Activated CD4-positive, alpha-beta memory T cell treated with anti-CD3 and anti-CD28 coated beads for 36 hours (primary cell): ENCODE measurements around the gene LRP5. TPM values are rescaled to one million over a fixed set of nuclear protein-coding genes. Genes with fewer than 3 reads are reported as not detected.
"Not testable (repeated sequence)": the region's sequence is repeated elsewhere in the genome, so short reads cannot be mapped to it uniquely, and the experiment has no call there.

Experiments used
- CTCF ChIA-PET: fragments of 350-600 bp; sonication (Branson Sonifier 250); formaldehyde crosslinking; loops from one replicate; lab custom pipeline; 2021; ENCODE audit warnings: antibody characterized with exemption, inconsistent platforms; lab: Charles Lee
- POLR2A ChIA-PET: fragments of 350-600 bp; sonication (Branson Sonifier 250); formaldehyde crosslinking; loops from one replicate; lab custom pipeline; 2021; ENCODE audit warnings: antibody characterized with exemption; lab: Charles Lee
- DNase-seq: peaks from one replicate; pipeline ENCODE4 v3.0.0-alpha.2; 2020
- H3K27ac Mint-ChIP-seq: one replicate; pipeline ENCODE4 v1.8.0; 2021; ENCODE audit warnings: mixed read lengths
- H3K27me3 Mint-ChIP-seq: one replicate; pipeline ENCODE4 v1.8.0; 2021; ENCODE audit warnings: mixed read lengths
- H3K36me3 Mint-ChIP-seq: one replicate; pipeline ENCODE4 v1.8.0; 2021; ENCODE audit warnings: mixed read lengths
- H3K4me1 Mint-ChIP-seq: one replicate; pipeline ENCODE4 v1.8.0; 2021; ENCODE audit warnings: low read depth, mixed read lengths
- H3K4me3 Mint-ChIP-seq: one replicate; pipeline ENCODE4 v1.8.0; 2021; ENCODE audit warnings: mild to moderate bottlenecking, mixed read lengths
- H3K9me3 Mint-ChIP-seq: one replicate; pipeline ENCODE4 v1.8.0; 2021; ENCODE audit warnings: mixed read lengths
- intact Hi-C: fragments of 100-400 bp; cut with micrococcal nuclease; formaldehyde crosslinking; loops from one replicate; pipeline ENCODE4 v1.15.1; 2023
- total RNA-seq, 2 experiments: library from RNA; stranded (reverse); gene quantifications; one replicate each; pipeline ENCODE4 v1.2.3, GENCODE V29; 2021

Gene LRP5
- total RNA-seq, 2 experiments from 2014 or later = 6.1 to 7.6 TPM

- H3K27ac Mint-ChIP-seq, H3K27me3 Mint-ChIP-seq, DNase-seq, intact Hi-C loops, POLR2A ChIA-PET, H3K36me3 Mint-ChIP-seq, H3K4me3 Mint-ChIP-seq: not testable (repeated sequence)
- Mint-ChIP-seq H3K4me1 (peaks cover 19% of the 10 kb centered on the region), H3K9me3 (peaks cover 11% of the 10 kb centered on the region)
- CTCF ChIA-PET = interaction anchor here (1.0 to 3.5 kb wide), 2 partner anchors 12 to 13 kb away, joined by 5 to 19 read pairs; partner anchors contain the start of gene C11orf24
Measured at GRCh38 chr11:68284588-68284987, 27.8 kb upstream of the LRP5 start.

GRCh38 chr11:68287419-68287818 lies 25.0 kb upstream of the LRP5 start:
- intact Hi-C loops = no loop called here
- Mint-ChIP-seq H3K4me3 (no peak overlapping the region), H3K36me3 (peaks cover 2% of the 10 kb centered on the region), H3K27ac (no peak overlapping the region), H3K9me3 (peaks cover 13% of the 10 kb centered on the region), H3K27me3 (peaks cover 10% of the 10 kb centered on the region), H3K4me1 (peaks cover 9% of the 10 kb centered on the region)
- ChIA-PET POLR2A (no interaction called here), CTCF (interaction anchor here (1.0 to 1.3 kb wide), 2 partner anchors 11 to 78 kb away, joined by 3 to 5 read pairs; no protein-coding TSS in a partner anchor)
- DNase-seq = no peak

GRCh38 chr11:68289456-68289855 lies 22.9 kb upstream of the LRP5 start:
- POLR2A ChIA-PET = no interaction called here
- CTCF ChIA-PET = interaction anchor here (0.9 to 1.0 kb wide), 2 partner anchors 17 to 32 kb away, joined by 3 read pairs; partner anchors contain the start of gene C11orf24
- peaks cover 9% of the 10 kb centered on the region for H3K9me3 Mint-ChIP-seq
- H3K4me1 Mint-ChIP-seq = no peaks in the 10 kb centered on the region
- intact Hi-C loops = no loop called here
- H3K27ac Mint-ChIP-seq = no peak overlapping the region
- peaks cover 8% of the 10 kb centered on the region for H3K27me3 Mint-ChIP-seq
- no peak overlapping the region for H3K4me3 Mint-ChIP-seq
- no peaks in the 10 kb centered on the region for H3K36me3 Mint-ChIP-seq
- DNase-seq = no peak

- Mint-ChIP-seq H3K36me3 (no peaks in the 10 kb centered on the region), H3K9me3 (peaks cover 5% of the 10 kb centered on the region), H3K4me3 (no peak overlapping the region), H3K27me3 (peaks cover 3% of the 10 kb centered on the region), H3K4me1 (no peaks in the 10 kb centered on the region), H3K27ac (no peak overlapping the region)
- POLR2A ChIA-PET = no interaction called here
- CTCF ChIA-PET = interaction anchor here (1.4 to 2.6 kb wide), 2 partner anchors 33 to 36 kb away, joined by 3 to 10 read pairs; no protein-coding TSS in a partner anchor
- no peak for DNase-seq
- intact Hi-C loops = no loop called here
Measured at GRCh38 chr11:68293708-68294107, 18.7 kb upstream of the LRP5 start.

- intact Hi-C loops = loop anchor here (5.0 kb wide), 1 partner anchor 83 kb away; the partner anchor contains the start of gene KMT5B
- peaks cover 1% of the 10 kb centered on the region for H3K27me3 Mint-ChIP-seq
- H3K4me1 Mint-ChIP-seq = no peaks in the 10 kb centered on the region
- POLR2A ChIA-PET = no interaction called here
- no peak overlapping the region for H3K4me3 Mint-ChIP-seq
- H3K36me3 Mint-ChIP-seq = no peaks in the 10 kb centered on the region
- no peak for DNase-seq
- H3K27ac Mint-ChIP-seq = no peak overlapping the region
- no peaks in the 10 kb centered on the region for H3K9me3 Mint-ChIP-seq
- CTCF ChIA-PET = interaction anchor here (1.2 to 8.9 kb wide), 5 partner anchors 20 to 85 kb away, joined by 3 to 227 read pairs (median 35); partner anchors contain the start of gene C11orf24
Measured at GRCh38 chr11:68295271-68295670, 17.1 kb upstream of the LRP5 start.

- no peaks in the 10 kb centered on the region for H3K4me1 Mint-ChIP-seq
- POLR2A ChIA-PET = no interaction called here
- peaks cover 1% of the 10 kb centered on the region for H3K27me3 Mint-ChIP-seq
- intact Hi-C loops = loop anchor here (5.0 kb wide), 1 partner anchor 84 kb away; the partner anchor contains the start of gene KMT5B
- no peaks in the 10 kb centered on the region for H3K36me3 Mint-ChIP-seq
- no peak overlapping the region for H3K27ac Mint-ChIP-seq
- H3K4me3 Mint-ChIP-seq = no peak overlapping the region
- no peaks in the 10 kb centered on the region for H3K9me3 Mint-ChIP-seq
- no peak for DNase-seq
- CTCF ChIA-PET = interaction anchor here (0.6 to 8.9 kb wide), 10 partner anchors 13 to 102 kb away, joined by 3 to 227 read pairs (median 12); partner anchors contain the start of gene C11orf24
Measured at GRCh38 chr11:68295940-68296339, 16.5 kb upstream of the LRP5 start.

- Mint-ChIP-seq H3K36me3 (no peaks in the 10 kb centered on the region), H3K27me3 (peaks cover 1% of the 10 kb centered on the region), H3K9me3 (no peaks in the 10 kb centered on the region), H3K27ac (no peak overlapping the region), H3K4me3 (no peak overlapping the region), H3K4me1 (no peaks in the 10 kb centered on the region)
- POLR2A ChIA-PET = interaction anchor here (0.9 to 1.5 kb wide), 2 partner anchors 24 to 39 kb away, joined by 3 to 8 read pairs; partner anchors contain the start of gene C11orf24
- CTCF ChIA-PET = interaction anchor here (0.6 to 8.9 kb wide), 18 partner anchors 10 to 102 kb away, joined by 3 to 227 read pairs (median 4); partner anchors contain the start of gene C11orf24
- intact Hi-C loops = loop anchor here (1.0 to 5.0 kb wide), 3 partner anchors 25 to 84 kb away; partner anchors contain the start of genes C11orf24 and KMT5B
- no peak for DNase-seq
Measured at GRCh38 chr11:68296344-68297051, 15.9 kb upstream of the LRP5 start.

GRCh38 chr11:68297052-68297378 lies 15.4 kb upstream of the LRP5 start:
- H3K9me3 Mint-ChIP-seq = no peaks in the 10 kb centered on the region
- intact Hi-C loops = loop anchor here (1.0 to 5.0 kb wide), 3 partner anchors 26 to 85 kb away; partner anchors contain the start of genes C11orf24 and KMT5B
- no peak for DNase-seq

GRCh38 chr11:68297494-68297811 lies 14.9 kb upstream of the LRP5 start:
- POLR2A ChIA-PET = interaction anchor here (0.9 to 1.5 kb wide), 2 partner anchors 25 to 40 kb away, joined by 3 to 8 read pairs; partner anchors contain the start of gene C11orf24
- intact Hi-C loops = loop anchor here (1.0 to 5.0 kb wide), 3 partner anchors 26 to 85 kb away; partner anchors contain the start of genes C11orf24 and KMT5B
- peaks cover 1% of the 10 kb centered on the region for H3K27me3 Mint-ChIP-seq

More at GRCh38 chr11:68297052-68297378, 15.4 kb upstream of the LRP5 start:
- CTCF ChIA-PET = interaction anchor here (0.5 to 8.9 kb wide), 18 partner anchors 10 to 316 kb away, joined by 3 to 227 read pairs (median 4); partner anchors contain the start of gene C11orf24
- Mint-ChIP-seq H3K27ac (no peak overlapping the region), H3K4me3 (no peak overlapping the region), H3K27me3 (peaks cover 1% of the 10 kb centered on the region), H3K4me1 (no peaks in the 10 kb centered on the region), H3K36me3 (no peaks in the 10 kb centered on the region)
- POLR2A ChIA-PET = interaction anchor here (0.9 to 1.5 kb wide), 2 partner anchors 25 to 40 kb away, joined by 3 to 8 read pairs; partner anchors contain the start of gene C11orf24

GRCh38 chr11:68297812-68298658 lies 14.4 kb upstream of the LRP5 start:
- Mint-ChIP-seq H3K4me3 (no peak overlapping the region), H3K4me1 (no peaks in the 10 kb centered on the region), H3K36me3 (no peaks in the 10 kb centered on the region), H3K9me3 (no peaks in the 10 kb centered on the region), H3K27me3 (peaks cover 1% of the 10 kb centered on the region), H3K27ac (no peak overlapping the region)
- POLR2A ChIA-PET = interaction anchor here (1.5 kb wide), 1 partner anchor 26 kb away, joined by 8 read pairs; the partner anchor contains the start of gene C11orf24
- intact Hi-C loops = loop anchor here (1.0 to 5.0 kb wide), 3 partner anchors 27 to 86 kb away; partner anchors contain the start of genes C11orf24 and KMT5B
- peak; percentile 81 for DNase-seq
- CTCF ChIA-PET = interaction anchor here (0.7 to 8.9 kb wide), 20 partner anchors 11 to 257 kb away, joined by 3 to 227 read pairs (median 4); partner anchors contain the start of genes C11orf24 and LRP5

More at GRCh38 chr11:68297494-68297811, 14.9 kb upstream of the LRP5 start:
- Mint-ChIP-seq H3K4me1 (no peaks in the 10 kb centered on the region), H3K36me3 (no peaks in the 10 kb centered on the region), H3K9me3 (no peaks in the 10 kb centered on the region), H3K4me3 (no peak overlapping the region), H3K27ac (no peak overlapping the region)
- CTCF ChIA-PET = interaction anchor here (0.5 to 8.9 kb wide), 20 partner anchors 11 to 315 kb away, joined by 3 to 227 read pairs (median 4); partner anchors contain the start of gene C11orf24
- no peak for DNase-seq
